HG02623 (cell line): ENCODE measurements around the gene SEC14L5.
"Not testable (repeated sequence)": the region's sequence is repeated elsewhere in the genome, so short reads cannot be mapped to it uniquely, and the experiment has no call there.

Experiments
- ATAC-seq: cut with Tn5 transposase; IDR thresholded peaks from one replicate; pipeline ENCODE4 v1.9.1; 2021; ENCODE audit warnings: moderate library complexity; ENCODE audit not compliant: unreplicated experiment

The SEC14L5 gene

DNA sequence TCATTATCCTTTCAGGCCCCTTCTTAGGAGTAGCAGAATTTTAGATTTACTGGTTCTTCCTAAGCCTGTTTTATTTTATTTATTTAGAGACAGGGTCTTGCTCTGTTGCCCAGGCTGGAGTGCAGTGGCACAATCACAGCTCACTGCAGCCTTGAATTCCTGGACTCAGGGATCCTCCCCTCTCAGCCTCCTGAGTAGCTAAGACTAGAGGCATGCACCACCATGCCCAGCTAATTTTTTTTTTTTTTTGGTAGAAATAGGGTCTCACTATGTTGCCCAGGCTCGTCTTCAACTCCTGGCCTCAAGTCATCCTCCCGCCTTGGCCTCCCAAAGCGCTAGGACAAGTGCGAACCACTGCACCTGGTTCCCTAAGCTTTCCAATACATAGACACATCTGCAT lies 28.5 kb upstream of the SEC14L5 start:
- ATAC-seq, result not testable (repeated sequence)

GRCh38 chr16:4931381-4931780 lies 26.7 kb upstream of the SEC14L5 start:
- no peak for ATAC-seq

DNA sequence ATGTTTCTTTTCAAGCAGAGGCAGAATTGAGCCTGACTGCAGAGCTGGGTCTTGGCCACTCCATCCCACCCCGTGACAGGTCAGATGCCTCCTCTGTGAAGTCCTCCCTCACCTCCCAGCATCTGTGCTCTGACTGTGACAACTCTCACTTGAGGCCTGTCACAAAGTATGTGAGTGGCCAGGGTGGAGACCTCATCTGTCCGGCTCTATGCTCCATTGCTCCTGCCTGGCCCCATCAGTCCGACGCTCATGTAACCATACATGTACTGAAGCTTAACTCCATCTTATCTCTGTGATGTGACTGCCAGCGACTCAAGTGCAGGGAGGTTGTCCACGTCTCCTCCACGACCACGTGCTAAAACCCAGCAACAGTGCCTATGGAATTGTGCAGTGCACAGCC lies 24.7 kb upstream of the SEC14L5 start:
- ATAC-seq, result no peak

DNA sequence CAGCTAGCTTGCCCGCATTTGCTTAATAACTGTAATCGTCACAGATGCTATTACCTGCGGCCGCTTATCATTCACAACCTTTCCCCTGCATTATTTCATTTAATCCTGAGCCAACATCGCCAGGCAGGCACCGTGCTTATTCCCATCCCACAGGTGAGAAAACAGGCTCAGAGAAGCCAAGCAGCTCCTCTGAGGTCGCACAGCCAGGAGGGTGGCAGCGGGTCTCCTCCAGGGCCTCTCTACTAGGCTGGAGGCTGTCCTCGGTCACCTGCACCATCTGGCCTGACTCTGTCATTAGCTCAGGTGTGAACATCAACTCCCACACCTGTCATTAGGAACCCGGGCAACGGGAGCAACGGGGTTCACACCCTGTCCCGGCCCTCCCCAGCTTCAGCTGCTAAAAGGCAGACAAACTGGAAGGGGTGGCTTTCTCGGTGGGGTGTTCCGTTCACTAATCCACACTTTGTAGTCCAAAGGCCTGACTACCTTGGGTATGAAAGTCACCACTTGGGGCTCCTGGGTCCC lies 24.2 kb upstream of the SEC14L5 start:
- ATAC-seq, result no peak

DNA sequence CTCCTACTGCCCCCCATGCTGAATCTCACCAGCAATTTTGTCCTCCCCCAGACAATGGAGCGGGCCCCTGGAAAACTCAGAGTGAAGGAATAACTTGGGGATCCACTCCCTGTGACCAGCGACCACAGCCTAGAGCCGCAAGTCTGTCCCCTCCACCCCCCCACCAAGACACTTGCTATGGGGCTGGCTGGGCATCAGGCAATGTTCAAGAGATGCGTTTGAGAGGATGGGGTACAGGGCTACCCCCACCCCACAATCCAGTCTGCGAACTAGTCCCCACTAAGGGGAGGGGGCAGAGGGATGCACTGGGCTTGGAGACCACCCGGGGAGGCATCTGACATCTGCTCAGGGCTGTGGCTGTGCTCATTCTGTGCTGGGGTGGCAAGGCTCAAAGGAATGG lies 23.5 kb upstream of the SEC14L5 start:
- ATAC-seq, result no peak

DNA sequence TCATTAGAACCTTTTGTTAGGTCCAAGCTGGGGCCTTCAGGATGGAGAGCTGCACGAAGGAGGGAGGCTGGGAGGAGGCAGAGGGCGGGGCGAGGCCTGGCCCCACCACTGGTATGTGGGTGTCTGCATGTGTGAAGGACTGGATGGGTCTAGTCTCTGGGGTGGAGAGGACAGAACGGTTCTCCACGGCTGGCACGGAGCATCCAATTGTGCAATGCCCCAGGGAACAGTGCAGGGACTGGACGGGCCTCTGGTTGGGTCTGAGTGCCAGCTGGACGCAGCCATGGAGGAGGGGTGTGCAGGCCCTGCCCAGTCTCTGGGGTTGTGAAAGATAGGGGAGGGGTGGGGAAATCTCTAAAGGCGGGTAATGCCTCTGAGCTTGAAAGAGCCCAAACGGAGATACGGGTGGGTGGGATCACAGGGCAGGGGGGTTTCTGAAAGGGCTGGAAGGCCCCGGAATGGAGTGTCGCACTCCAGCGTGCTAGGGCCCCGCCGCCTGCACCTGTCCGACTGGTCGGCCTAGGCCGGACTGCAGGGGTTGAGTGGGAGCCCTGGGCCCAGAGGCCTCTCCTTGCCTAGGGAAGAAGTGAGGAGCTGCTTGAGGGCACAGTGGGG lies 22.8 kb upstream of the SEC14L5 start:
- ATAC-seq, result no peak

GRCh38 chr16:4936181-4936990 lies 21.7 kb upstream of the SEC14L5 start:
- ATAC-seq, result no peak

- no peak for ATAC-seq
Observed at GRCh38 chr16:4936991-4937781, 20.9 kb upstream of the SEC14L5 start, which contains the start of gene PPL. Gene PPL (minus strand): TSS chr16:4937148. CDS start chr16:4937045, 103 bp downstream.

- ATAC-seq, result no peak
Observed at GRCh38 chr16:4937782-4938682, 20.1 kb upstream of the SEC14L5 start.

DNA sequence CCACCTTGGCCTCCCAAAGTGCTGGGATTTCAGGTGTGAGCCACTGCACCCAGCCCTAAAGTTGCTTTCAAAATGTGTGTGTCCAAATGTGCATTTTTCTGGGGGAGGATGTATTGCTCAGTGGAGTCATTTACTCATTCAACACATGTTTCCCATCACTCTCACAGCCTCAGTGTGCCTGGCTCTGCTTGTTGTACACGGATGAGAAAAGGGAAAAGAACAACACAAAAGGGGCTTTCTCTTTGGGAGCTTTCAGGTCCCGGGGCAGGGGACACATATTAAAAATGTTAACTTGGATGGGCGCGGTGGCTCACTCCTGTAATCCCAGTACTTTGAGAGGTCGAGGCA lies 19.5 kb upstream of the SEC14L5 start:
- ATAC-seq, result no peak

DNA sequence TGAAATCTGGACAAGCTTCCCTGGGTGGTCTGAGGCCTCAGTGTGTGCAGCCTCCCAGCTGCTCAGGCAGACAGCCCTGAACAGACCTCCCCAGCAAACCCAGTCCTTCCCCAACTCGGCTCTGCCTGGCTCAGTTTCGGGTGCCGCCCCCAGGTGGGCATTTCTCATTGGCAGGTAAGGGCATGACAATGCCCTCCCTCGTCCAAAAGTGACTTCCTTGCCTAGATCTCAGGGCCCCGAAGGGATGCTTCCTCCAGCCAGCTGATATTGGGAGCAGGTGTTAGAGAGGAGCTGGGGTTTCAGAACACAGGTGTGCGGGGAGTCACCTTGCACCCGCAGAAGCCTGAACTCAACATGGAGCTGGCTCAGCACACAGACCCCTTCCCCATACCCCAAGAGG lies 17.4 kb upstream of the SEC14L5 start:
- no peak for ATAC-seq

GRCh38 chr16:4942481-4942880 lies 15.6 kb upstream of the SEC14L5 start:
- no peak for ATAC-seq

- no peak for ATAC-seq
Observed at GRCh38 chr16:4944333-4945281, 13.5 kb upstream of the SEC14L5 start.

- no peak for ATAC-seq
Observed at GRCh38 chr16:4945560-4946502, 12.3 kb upstream of the SEC14L5 start.

DNA sequence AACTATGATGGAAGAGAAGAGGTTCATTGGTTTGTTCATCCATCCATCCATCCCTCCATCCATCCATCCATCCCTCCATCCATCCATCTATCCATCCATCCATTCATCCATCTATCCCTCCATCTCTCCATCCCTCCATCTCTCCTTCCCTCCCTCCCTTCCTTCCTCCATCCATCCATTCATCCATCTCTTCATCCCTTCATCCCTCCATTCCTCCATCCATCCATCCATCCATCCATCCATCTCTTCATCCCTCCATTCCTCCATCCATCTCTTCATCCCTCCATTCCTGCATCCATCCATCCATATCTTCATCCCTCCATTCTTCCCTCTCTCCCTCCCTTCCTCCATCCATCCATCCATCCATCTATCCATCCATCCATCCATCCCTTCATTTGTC lies 11.2 kb upstream of the SEC14L5 start:
- ATAC-seq, result no peak

DNA sequence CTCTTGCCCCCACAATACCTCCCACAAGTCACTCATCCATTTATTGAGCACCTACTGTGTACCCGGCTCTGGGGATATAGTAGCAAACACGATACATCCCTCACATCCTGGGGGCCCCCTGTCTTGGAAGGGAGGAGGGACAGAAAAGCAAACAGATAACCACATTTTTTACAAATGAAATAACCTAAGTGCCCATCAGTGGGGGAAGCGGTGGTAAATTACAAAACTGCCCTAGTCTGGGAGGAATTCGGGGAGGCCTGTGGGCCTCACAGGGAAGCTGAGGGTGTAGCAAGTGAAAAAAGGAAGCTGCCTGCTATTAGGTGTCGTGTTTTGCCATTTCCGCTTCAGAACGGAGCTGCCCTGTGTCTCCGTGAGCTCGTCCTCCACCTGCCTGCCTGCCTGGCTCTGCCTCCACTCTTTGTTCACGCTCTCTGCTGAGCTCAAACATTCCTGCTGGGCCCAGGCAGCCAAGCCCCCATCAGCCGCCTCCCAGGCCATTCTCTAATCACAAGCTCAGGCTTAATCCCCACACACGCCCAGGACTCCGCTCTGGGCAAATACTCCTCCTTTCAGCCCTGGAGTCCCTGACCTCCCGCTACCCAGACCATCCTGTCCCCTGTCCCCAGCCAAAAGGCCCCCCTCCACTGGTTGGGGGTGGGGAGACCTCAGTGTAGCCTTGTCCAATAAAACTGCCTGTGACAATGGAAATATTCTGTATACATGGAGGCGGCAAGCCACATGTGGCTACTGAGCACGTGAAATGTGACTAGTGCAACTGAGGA lies 10.2 kb upstream of the SEC14L5 start:
- ATAC-seq, result no peak

DNA sequence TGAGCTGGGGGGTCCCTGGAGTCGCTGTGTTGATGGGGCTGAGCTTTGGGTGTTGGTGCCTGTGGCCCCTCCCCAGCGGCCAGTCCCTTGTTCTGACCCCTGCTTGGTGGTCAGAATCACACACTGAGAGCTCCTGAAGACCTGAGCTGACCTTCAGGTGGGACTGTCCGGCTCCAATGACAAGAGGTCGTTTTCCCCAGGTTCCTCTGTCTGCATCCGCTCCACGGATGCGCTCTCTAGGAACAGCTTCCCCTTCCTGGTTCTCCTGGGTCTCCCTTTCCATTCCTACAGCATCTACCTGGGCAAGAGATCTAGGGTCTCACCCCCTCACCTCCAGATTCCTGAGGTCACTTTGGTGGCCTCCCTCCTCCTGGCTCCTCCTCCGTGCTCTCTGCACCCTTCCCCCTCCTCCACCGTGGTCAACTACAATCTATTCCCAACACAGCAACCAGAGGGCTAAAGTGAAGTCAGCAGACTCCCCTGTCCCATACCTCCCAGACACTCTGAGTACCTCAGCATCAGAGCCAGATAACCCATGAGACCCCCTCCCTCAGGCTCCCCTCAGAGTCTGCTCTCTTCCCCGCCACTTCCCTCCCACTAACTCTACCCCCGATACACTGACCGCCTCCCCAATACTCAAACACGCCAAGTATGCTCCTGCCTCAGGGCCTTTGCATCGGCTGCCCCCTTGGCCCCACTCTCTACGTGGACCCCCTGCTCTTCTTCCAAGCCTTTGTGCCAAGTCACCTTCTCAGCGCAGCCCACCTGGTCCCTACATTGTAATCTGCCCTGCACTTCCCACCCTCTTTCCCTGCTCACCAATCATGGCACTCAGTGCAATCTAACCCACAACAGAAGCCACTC lies 9.0 kb upstream of the SEC14L5 start:
- ATAC-seq, result no peak
